ENCODE data around the gene SNED1. TPM values are rescaled to one million over a fixed set of nuclear protein-coding genes. Genes with fewer than 3 reads are reported as not detected.

SNED1 gene
- polyA plus RNA-seq, 1 donor (not counting 4 experiments of a cell fraction or from before 2014, with no cell fraction given), result 0.12 TPM

- Histone ChIP-seq H3K9me1 (ENCODE audit: control insufficient read depth, extremely low read depth, insufficient read depth, low read length) (no peaks in the 10 kb centered on the region), H4K20me1 (ENCODE audit: control insufficient read depth, extremely low read depth, insufficient read depth, low read length) (peaks cover 3% of the 10 kb centered on the region), H3K4me2 (ENCODE audit: control insufficient read depth, extremely low read depth, insufficient read depth, low read depth, low read length) (no peak overlapping the region), H3K36me3 (ENCODE audit: control insufficient read depth in 2 of 2, extremely low read depth in 1 of 2, insufficient read depth in 2 of 2, low read length in 2 of 2) (no peaks in the 10 kb centered on the region), H3K27ac (ENCODE audit: control insufficient read depth, insufficient read depth, low read length) (no peak overlapping the region), H3K9ac (ENCODE audit: control insufficient read depth, extremely low read depth, insufficient read depth, low read length) (no peak overlapping the region), H2AFZ (ENCODE audit: control insufficient read depth, low read length) (no peak overlapping the region), H3K4me3 (ENCODE audit: control insufficient read depth in 2 of 3, extremely low read depth in 1 of 3, insufficient read depth in 2 of 3, low read depth in 1 of 3, low read length in 3 of 3) (no peak overlapping the region), H3K27me3 (ENCODE audit: control insufficient read depth, extremely low read depth, insufficient read depth, low read length) (no peaks in the 10 kb centered on the region), H3K79me2 (ENCODE audit: control insufficient read depth, insufficient read depth, low read length) (no peaks in the 10 kb centered on the region), H3K9me3 (ENCODE audit: control insufficient read depth, low read depth, low read length) (no peaks in the 10 kb centered on the region), H3K4me1 (ENCODE audit: control insufficient read depth, extremely low read depth, insufficient read depth, low read length) (no peaks in the 10 kb centered on the region)
- dilution Hi-C loops (cut with MboI; ENCODE audit: extremely low pct_ligation_motif_present, low sequenced_read_pairs), result no loop called here
- FAIRE-seq, result no peak
- DNase-seq (ENCODE audit: low read depth, low spot score), result no peak
- TF ChIP-seq, protein P1, sequence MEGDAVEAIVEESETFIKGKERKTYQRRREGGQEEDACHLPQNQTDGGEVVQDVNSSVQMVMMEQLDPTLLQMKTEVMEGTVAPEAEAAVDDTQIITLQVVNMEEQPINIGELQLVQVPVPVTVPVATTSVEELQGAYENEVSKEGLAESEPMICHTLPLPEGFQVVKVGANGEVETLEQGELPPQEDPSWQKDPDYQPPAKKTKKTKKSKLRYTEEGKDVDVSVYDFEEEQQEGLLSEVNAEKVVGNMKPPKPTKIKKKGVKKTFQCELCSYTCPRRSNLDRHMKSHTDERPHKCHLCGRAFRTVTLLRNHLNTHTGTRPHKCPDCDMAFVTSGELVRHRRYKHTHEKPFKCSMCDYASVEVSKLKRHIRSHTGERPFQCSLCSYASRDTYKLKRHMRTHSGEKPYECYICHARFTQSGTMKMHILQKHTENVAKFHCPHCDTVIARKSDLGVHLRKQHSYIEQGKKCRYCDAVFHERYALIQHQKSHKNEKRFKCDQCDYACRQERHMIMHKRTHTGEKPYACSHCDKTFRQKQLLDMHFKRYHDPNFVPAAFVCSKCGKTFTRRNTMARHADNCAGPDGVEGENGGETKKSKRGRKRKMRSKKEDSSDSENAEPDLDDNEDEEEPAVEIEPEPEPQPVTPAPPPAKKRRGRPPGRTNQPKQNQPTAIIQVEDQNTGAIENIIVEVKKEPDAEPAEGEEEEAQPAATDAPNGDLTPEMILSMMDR (optimal IDR thresholded peaks at IDR 0.05 in 1 of 3, IDR thresholded peaks at IDR 0.05 in 1 of 3, conservative IDR thresholded peaks at IDR 0.05 in 1 of 3; ENCODE audit: extremely low read depth in 1 of 3, insufficient read depth in 2 of 3, low read length in 3 of 3), result no peak
- no peak for TF ChIP-seq EZH2 (IDR thresholded peaks at IDR 0.05; ENCODE audit: low read length)
These were observed 49.9 kb downstream of the SNED1 start for GRCh38 chr2:241048149-241048948.

DNA sequence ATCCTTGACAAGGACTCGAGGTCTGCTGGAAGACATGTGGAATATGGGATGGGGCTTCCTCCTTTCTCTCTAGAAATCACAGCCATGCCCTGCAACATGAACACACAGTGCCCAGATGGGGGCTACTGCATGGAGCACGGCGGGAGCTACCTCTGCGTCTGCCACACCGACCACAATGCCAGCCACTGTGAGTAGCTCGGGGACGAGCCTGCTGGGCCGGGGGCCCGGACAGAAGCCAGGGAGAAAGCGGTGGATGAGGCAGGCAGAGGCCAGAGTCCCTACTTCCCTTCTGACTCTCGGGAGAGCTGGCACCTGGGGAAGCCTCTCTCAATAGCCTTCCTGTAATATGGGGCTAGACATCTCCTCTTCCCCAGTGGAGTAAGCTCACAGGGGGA is 50.5 kb downstream of the SNED1 start:
- dilution Hi-C loops (cut with MboI; ENCODE audit: extremely low pct_ligation_motif_present, low sequenced_read_pairs), result no loop called here
- H2AFZ ChIP-seq (ENCODE audit: control insufficient read depth, low read length), result no peak overlapping the region
- no peak overlapping the region for H3K27ac ChIP-seq (ENCODE audit: control insufficient read depth, insufficient read depth, low read length)
- H3K79me2 ChIP-seq (ENCODE audit: control insufficient read depth, insufficient read depth, low read length), result no peaks in the 10 kb centered on the region
- H3K9ac ChIP-seq (ENCODE audit: control insufficient read depth, extremely low read depth, insufficient read depth, low read length), result no peak overlapping the region
- no peak for TF ChIP-seq EZH2 (IDR thresholded peaks at IDR 0.05; ENCODE audit: low read length)
- TF ChIP-seq, protein P1 (optimal IDR thresholded peaks at IDR 0.05 in 1 of 3, IDR thresholded peaks at IDR 0.05 in 1 of 3, conservative IDR thresholded peaks at IDR 0.05 in 1 of 3; ENCODE audit: extremely low read depth in 1 of 3, insufficient read depth in 2 of 3, low read length in 3 of 3), result no peak
- H3K4me1 ChIP-seq (ENCODE audit: control insufficient read depth, extremely low read depth, insufficient read depth, low read length), result no peaks in the 10 kb centered on the region
- H3K4me2 ChIP-seq (ENCODE audit: control insufficient read depth, extremely low read depth, insufficient read depth, low read depth, low read length), result no peak overlapping the region
- H4K20me1 ChIP-seq (ENCODE audit: control insufficient read depth, extremely low read depth, insufficient read depth, low read length), result peaks cover 3% of the 10 kb centered on the region
- H3K9me1 ChIP-seq (ENCODE audit: control insufficient read depth, extremely low read depth, insufficient read depth, low read length), result no peaks in the 10 kb centered on the region
- H3K36me3 ChIP-seq (ENCODE audit: control insufficient read depth in 2 of 2, extremely low read depth in 1 of 2, insufficient read depth in 2 of 2, low read length in 2 of 2), result no peaks in the 10 kb centered on the region
- DNase-seq (ENCODE audit: low read depth, low spot score), result no peak
- FAIRE-seq, result no peak
- H3K27me3 ChIP-seq (ENCODE audit: control insufficient read depth, extremely low read depth, insufficient read depth, low read length), result no peaks in the 10 kb centered on the region
- no peaks in the 10 kb centered on the region for H3K9me3 ChIP-seq (ENCODE audit: control insufficient read depth, low read depth, low read length)
- no peak overlapping the region for H3K4me3 ChIP-seq (ENCODE audit: control insufficient read depth in 2 of 3, extremely low read depth in 1 of 3, insufficient read depth in 2 of 3, low read depth in 1 of 3, low read length in 3 of 3)
